Smooth muscle cell (in vitro differentiated cells): ENCODE results near the gene PRF1. TPM values are rescaled to one million over a fixed set of nuclear protein-coding genes. Genes with fewer than 3 reads are reported as not detected.
A peak's percentile ranks its signal among the peaks of the same experiment; 100 is the strongest.

Experiments
- DNase-seq: peaks from one replicate; lab custom pipeline; 2025; ENCODE audit not compliant: unreplicated experiment; lab: John Stamatoyannopoulos, UW
- H2AFZ ChIP-seq: fragments of 200-600 bp; sonication (generic); 2 replicates; pipeline ENCODE4 v1.6.0; 2016; ENCODE audit warnings: antibody characterized with exemption, low read depth, mild to moderate bottlenecking
- H3F3A ChIP-seq: fragments of 200-600 bp; sonication (generic); 2 replicates; pipeline ENCODE4 v1.6.0; 2017; ENCODE audit warnings: antibody characterized with exemption, low read depth
- H3K27ac ChIP-seq: fragments of 200-600 bp; sonication (generic); 2 replicates; pipeline ENCODE4 v1.5.1; 2016; ENCODE audit warnings: low read depth, mild to moderate bottlenecking
- H3K27me3 ChIP-seq: fragments of 200-600 bp; sonication (generic); 2 replicates; pipeline ENCODE4 v1.6.1; 2016; ENCODE audit warnings: low read depth, mild to moderate bottlenecking
- H3K36me3 ChIP-seq: fragments of 200-600 bp; sonication (generic); 2 replicates; pipeline ENCODE4 v1.5.1; 2016; ENCODE audit warnings: low read depth
- H3K4me1 ChIP-seq: fragments of 200-600 bp; sonication (generic); 2 replicates; pipeline ENCODE4 v1.5.1; 2016; ENCODE audit warnings: low read depth
- H3K4me2 ChIP-seq: fragments of 200-600 bp; sonication (generic); 2 replicates; pipeline ENCODE4 v1.6.0; 2016; ENCODE audit warnings: mild to moderate bottlenecking
- H3K4me3 ChIP-seq: fragments of 200-600 bp; sonication (generic); 2 replicates; pipeline ENCODE4 v1.5.1; 2016; ENCODE audit warnings: mild to moderate bottlenecking
- H3K79me2 ChIP-seq: fragments of 200-600 bp; sonication (generic); 2 replicates; pipeline ENCODE4 v1.6.0; 2016; ENCODE audit warnings: low read depth, mild to moderate bottlenecking
- H3K9ac ChIP-seq: fragments of 200-600 bp; sonication (generic); 2 replicates; pipeline ENCODE4 v1.6.0; 2016; ENCODE audit warnings: low read depth
- H3K9me3 ChIP-seq: fragments of 200-600 bp; sonication (generic); replicated peaks from 2 replicates; pipeline ENCODE4 v1.5.1; 2016; ENCODE audit warnings: low read depth
- H4K20me1 ChIP-seq: fragments of 200-600 bp; sonication (generic); 2 replicates; pipeline ENCODE4 v1.6.0; 2016; ENCODE audit warnings: low read depth
- CTCF ChIP-seq: fragments of 200-600 bp; sonication (generic); IDR thresholded peaks from 2 replicates; pipeline ENCODE4 v1.5.1; 2017; ENCODE audit warnings: borderline replicate concordance, mild to moderate bottlenecking, antibody characterized with exemption; ENCODE audit not compliant: insufficient read depth, poor library complexity, severe bottlenecking
- WGBS: methylation state at CpG from one replicate; pipeline ENCODE4 v1.1.7; 2016; ENCODE audit warnings: low lambda C conversion rate; 5-methylcytosine and 5-hydroxymethylcytosine counted together
- polyA plus RNA-seq: library from polyadenylated mRNA; unstranded; fragments of >200 nt; fragmentation: Nextera tagmentation; extraction: Ambion mirVana; gene quantifications from 2 replicates; pipeline ENCODE4 v1.2.1, GENCODE V29; 2016
- total RNA-seq: library from RNA; depleted of rRNA; stranded (reverse); fragments of >200 nt; gene quantifications from 2 replicates; pipeline ENCODE4 v1.2.3, GENCODE V29; 2014

PRF1 gene
- total and polyA plus RNA-seq, 2 experiments from 2014 or later, result not detected

GRCh38 chr10:70589762-70590654 lies 12.5 kb downstream of the PRF1 start:
- Histone ChIP-seq H3F3A (no peaks in the 10 kb centered on the region), H3K4me2 (no peak overlapping the region), H2AFZ (no peak overlapping the region), H3K79me2 (no peaks in the 10 kb centered on the region), H3K4me3 (no peak overlapping the region), H3K27me3 (no peaks in the 10 kb centered on the region), H4K20me1 (no peaks in the 10 kb centered on the region), H3K9me3 (no peaks in the 10 kb centered on the region), H3K36me3 (no peaks in the 10 kb centered on the region), H3K27ac (no peak overlapping the region), H3K9ac (no peak overlapping the region), H3K4me1 (peaks cover 5% of the 10 kb centered on the region)
- no peak for TF ChIP-seq CTCF
- no peak for DNase-seq
- 79% methylated on average over 5 of the region's 5 CpGs for WGBS

GRCh38 chr10:70588859-70589570 lies 13.5 kb downstream of the PRF1 start:
- no peaks in the 10 kb centered on the region for H3K9me3 ChIP-seq
- WGBS, result 91% methylated on average over 10 of the region's 10 CpGs
- H3K4me2 ChIP-seq, result no peak overlapping the region
- H3K27me3 ChIP-seq, result no peaks in the 10 kb centered on the region
- no peak for DNase-seq
- H3K36me3 ChIP-seq, result no peaks in the 10 kb centered on the region
- H2AFZ ChIP-seq, result no peak overlapping the region
- peaks cover 10% of the 10 kb centered on the region for H3K4me1 ChIP-seq
- H3K4me3 ChIP-seq, result no peak overlapping the region
- no peak overlapping the region for H3K27ac ChIP-seq
- no peaks in the 10 kb centered on the region for H3K79me2 ChIP-seq
- H3K9ac ChIP-seq, result no peak overlapping the region
- H4K20me1 ChIP-seq, result no peaks in the 10 kb centered on the region
- H3F3A ChIP-seq, result no peaks in the 10 kb centered on the region
- TF ChIP-seq CTCF, result no peak

GRCh38 chr10:70588255-70588654 lies 14.3 kb downstream of the PRF1 start:
- H3K36me3 ChIP-seq, result no peaks in the 10 kb centered on the region
- H3K4me3 ChIP-seq, result no peak overlapping the region
- peak overlapping the region; percentile 40 for H3K4me2 ChIP-seq
- H3F3A ChIP-seq, result no peaks in the 10 kb centered on the region
- no peaks in the 10 kb centered on the region for H3K27me3 ChIP-seq
- no peak overlapping the region for H3K9ac ChIP-seq
- no peaks in the 10 kb centered on the region for H4K20me1 ChIP-seq
- no peaks in the 10 kb centered on the region for H3K79me2 ChIP-seq
- TF ChIP-seq CTCF, result no peak
- peaks cover 10% of the 10 kb centered on the region for H3K4me1 ChIP-seq
- H3K27ac ChIP-seq, result no peak overlapping the region
- 54% methylated on average over 6 of the region's 6 CpGs for WGBS
- H3K9me3 ChIP-seq, result no peaks in the 10 kb centered on the region
- no peak for DNase-seq
- no peak overlapping the region for H2AFZ ChIP-seq
